CD4-positive, alpha-beta memory T cell (primary cell): ENCODE results near the gene ABHD12B. TPM values are rescaled to one million over a fixed set of nuclear protein-coding genes. Genes with fewer than 3 reads are reported as not detected.

Experiments
- CTCF ChIA-PET: fragments of 350-600 bp; sonication (Branson Sonifier 250); formaldehyde crosslinking; loops from one replicate; lab custom pipeline; 2021; ENCODE audit warnings: inconsistent platforms; ENCODE audit not compliant: partially characterized antibody; lab: Charles Lee
- POLR2A ChIA-PET: fragments of 350-600 bp; sonication (Branson Sonifier 250); formaldehyde crosslinking; loops from one replicate; lab custom pipeline; 2021; ENCODE audit not compliant: partially characterized antibody; lab: Charles Lee
- DNase-seq, 5 donors: peaks; one replicate each; pipeline versions ENCODE4 v3.0.0 to v3.0.0-alpha.2; 2020 to 2022; ENCODE audit warnings: mixed read lengths in 1 of 5
- H3K27ac ChIP-seq: one replicate; pipeline ENCODE4 v1.7.0; 2013; ENCODE audit warnings: low read depth, low read length
- H3K27me3 ChIP-seq: 2 replicates; pipeline ENCODE4 v1.7.0; 2013; ENCODE audit warnings: mild to moderate bottlenecking, low read length, moderate library complexity; ENCODE audit not compliant: insufficient read depth
- H3K36me3 ChIP-seq: 2 replicates; pipeline ENCODE4 v1.7.0; 2013; ENCODE audit warnings: mild to moderate bottlenecking, low read length, moderate library complexity; ENCODE audit not compliant: insufficient read depth
- H3K4me1 ChIP-seq: 2 replicates; pipeline ENCODE4 v1.7.0; 2013; ENCODE audit warnings: mild to moderate bottlenecking, low read length, moderate library complexity; ENCODE audit not compliant: insufficient read depth
- H3K4me3 ChIP-seq, 2 donors: one replicate each; pipeline ENCODE4 v1.7.0; 2013; ENCODE audit warnings: low read length in 2 of 2, mild to moderate bottlenecking in 1 of 2
- H3K9me3 ChIP-seq, 2 donors: one replicate each; pipeline ENCODE4 v1.7.0; 2013; ENCODE audit warnings: low read length in 2 of 2, control low read depth in 1 of 2; ENCODE audit not compliant: control insufficient read depth in 1 of 2
- H3K27ac Mint-ChIP-seq, 7 donors: one replicate each; pipeline ENCODE4 v1.8.0; 2020 to 2021; ENCODE audit warnings: mixed read lengths in 7 of 7, mild to moderate bottlenecking in 6 of 7, inconsistent platforms in 3 of 7, moderate library complexity in 3 of 7
- H3K27me3 Mint-ChIP-seq, 2 donors: one replicate each; pipeline ENCODE4 v1.8.0; 2020 to 2021; ENCODE audit warnings: mixed read lengths in 2 of 2
- H3K36me3 Mint-ChIP-seq, 2 donors: one replicate each; pipeline ENCODE4 v1.8.0; 2020 to 2021; ENCODE audit warnings: mixed read lengths in 2 of 2, inconsistent platforms in 1 of 2, mild to moderate bottlenecking in 1 of 2
- H3K4me1 Mint-ChIP-seq, 4 donors: one replicate each; pipeline ENCODE4 v1.8.0; 2020 to 2021; ENCODE audit warnings: mixed read lengths in 4 of 4, mild to moderate bottlenecking in 1 of 4
- H3K4me3 Mint-ChIP-seq, 8 donors: one replicate each; pipeline ENCODE4 v1.8.0; 2020 to 2021; ENCODE audit warnings: mixed read lengths in 8 of 8, mild to moderate bottlenecking in 7 of 8, moderate library complexity in 6 of 8, inconsistent platforms in 3 of 8
- H3K9me3 Mint-ChIP-seq, 8 donors: one replicate each; pipeline ENCODE4 v1.8.0; 2020 to 2021; ENCODE audit warnings: mixed read lengths in 8 of 8, mild to moderate bottlenecking in 5 of 8, inconsistent platforms in 3 of 8, moderate library complexity in 1 of 8
- intact Hi-C: fragments of 100-400 bp; cut with micrococcal nuclease; formaldehyde crosslinking; loops from one replicate; pipeline ENCODE4 v1.15.1; 2023
- polyA plus RNA-seq, 2 donors: library from polyadenylated mRNA; unstranded; fragments of 300-500 nt; fragmentation: Illumina TruSeq; gene quantifications; one replicate each; pipeline ENCODE4 v1.2.3, GENCODE V29; 2021
- total RNA-seq, 2 experiments: library from RNA; stranded (reverse); gene quantifications; one replicate each; pipeline ENCODE4 v1.2.3, GENCODE V29; 2021

Gene ABHD12B
- total and polyA plus RNA-seq, 4 experiments from 2014 or later = not detected

DNA sequence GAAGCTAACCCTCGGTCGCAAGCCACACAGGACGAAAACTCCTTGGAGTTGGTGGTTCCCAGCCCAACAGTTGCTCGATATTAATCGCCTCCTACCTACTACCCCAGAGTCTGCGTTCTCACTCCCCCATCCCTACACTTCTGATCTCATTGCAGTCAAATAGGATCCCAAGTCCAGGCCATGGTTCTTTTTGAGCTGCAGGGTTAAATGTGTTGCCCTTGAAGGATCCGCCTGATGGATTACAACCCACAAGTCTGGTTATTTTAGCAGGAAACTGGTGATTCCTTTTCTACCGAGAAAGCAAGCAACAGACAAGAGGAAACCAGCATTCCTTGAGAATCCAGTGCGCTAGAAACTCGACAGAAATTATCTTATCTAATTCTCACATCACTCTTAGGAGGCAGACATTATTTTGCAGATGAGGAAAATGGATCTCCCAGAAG, 40.1 kb upstream of the ABHD12B start:
- Mint-ChIP-seq H3K36me3 (peaks cover 0 to 12% of the 10 kb centered on the region in 2 donors), H3K9me3 (peaks cover 0 to 3% (median 0%) of the 10 kb centered on the region in 8 donors), H3K4me3 (peak overlapping the region; percentile 94 to 99 (median 96)), H3K27ac (peak overlapping the region; percentile 92 to 97 (median 96)), H3K27me3 (no peaks in the 10 kb centered on the region), H3K4me1 (peaks cover 41 to 67% (median 47%) of the 10 kb centered on the region in 4 donors)
- H3K27ac ChIP-seq = peak overlapping the region; percentile 62
- DNase-seq = no peak
- no peaks in the 10 kb centered on the region for H3K9me3 ChIP-seq
- H3K27me3 ChIP-seq = no peaks in the 10 kb centered on the region
- intact Hi-C loops = loop anchor here (1.0 to 5.0 kb wide), 5 partner anchors 29 to 821 kb away; partner anchors contain the start of genes FRMD6 and SAV1
- ChIA-PET POLR2A (interaction anchor here (0.6 to 4.4 kb wide), 13 partner anchors 8 to 299 kb away, joined by 3 to 53 read pairs (median 4); partner anchors contain the start of gene MAP4K5), CTCF (interaction anchor here (1.0 to 3.0 kb wide), 4 partner anchors 10 to 55 kb away, joined by 3 to 16 read pairs (median 10); no protein-coding TSS in a partner anchor)
- H3K4me1 ChIP-seq = peaks cover 50% of the 10 kb centered on the region
- peak overlapping the region; percentile 63 to 81 for H3K4me3 ChIP-seq
- no peaks in the 10 kb centered on the region for H3K36me3 ChIP-seq

DNA sequence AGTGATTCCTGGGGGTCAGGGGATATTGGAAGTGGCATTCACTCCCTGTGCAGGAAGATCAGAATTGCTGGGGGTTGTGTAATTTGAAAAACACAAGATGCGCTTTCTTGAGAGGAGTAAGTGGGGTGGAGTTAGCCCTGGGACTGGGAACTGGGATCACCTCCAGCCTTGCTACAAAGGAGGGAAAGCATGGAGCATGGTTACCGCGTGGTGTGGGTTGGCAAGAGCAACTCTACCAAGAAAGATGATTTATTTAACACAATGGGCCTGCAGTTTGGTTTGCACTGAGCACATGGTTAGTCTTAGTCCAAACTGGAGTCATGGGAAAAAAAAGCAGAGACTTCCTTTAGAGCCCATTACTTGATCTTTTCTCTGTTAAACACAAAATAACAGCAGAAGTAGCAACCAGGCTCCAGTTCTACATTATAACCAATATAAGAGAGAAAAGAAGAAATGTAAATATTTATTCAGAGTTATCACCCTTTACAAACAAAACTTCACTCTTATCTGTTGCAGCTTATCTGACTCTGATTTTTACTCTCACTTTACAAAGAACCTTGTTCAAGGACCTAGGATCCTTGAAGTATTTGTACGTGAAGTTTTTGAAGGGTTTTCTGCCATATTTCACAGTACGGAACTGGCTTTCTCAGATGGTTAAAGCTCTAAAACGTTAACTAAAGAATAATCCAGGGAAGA, 38.8 kb upstream of the ABHD12B start:
- H3K27ac ChIP-seq = no peak overlapping the region
- no peaks in the 10 kb centered on the region for H3K36me3 ChIP-seq
- H3K27me3 Mint-ChIP-seq = no peaks in the 10 kb centered on the region
- no peaks in the 10 kb centered on the region for H3K27me3 ChIP-seq
- DNase-seq = no peak
- peaks cover 34 to 57% (median 39%) of the 10 kb centered on the region in 4 donors for H3K4me1 Mint-ChIP-seq
- peak overlapping the region in 4 of 8 donors; percentile 8 to 60 (median 30) for H3K4me3 Mint-ChIP-seq
- H3K36me3 Mint-ChIP-seq = peaks cover 0 to 12% of the 10 kb centered on the region in 2 donors
- H3K9me3 ChIP-seq = no peaks in the 10 kb centered on the region
- peaks cover 39% of the 10 kb centered on the region for H3K4me1 ChIP-seq
- POLR2A ChIA-PET = interaction anchor here (1.1 kb wide), 1 partner anchor 10 kb away, joined by 4 read pairs; no protein-coding TSS in a partner anchor
- no peak overlapping the region for H3K4me3 ChIP-seq
- intact Hi-C loops = loop anchor here (5.0 kb wide), 2 partner anchors 166 to 819 kb away; partner anchors contain the start of genes FRMD6 and SAV1
- peak overlapping the region in 3 of 7 donors; percentile 43 to 60 (median 51) for H3K27ac Mint-ChIP-seq
- CTCF ChIA-PET = interaction anchor here (1.1 kb wide), 1 partner anchor 27 kb away, joined by 3 read pairs; no protein-coding TSS in a partner anchor
- H3K9me3 Mint-ChIP-seq = peaks cover 0 to 3% (median 0%) of the 10 kb centered on the region in 8 donors

GRCh38 chr14:50834802-50835276, 37.0 kb upstream of the ABHD12B start:
- Mint-ChIP-seq H3K4me3 (peak overlapping the region in 2 of 8 donors; percentile 8 to 31), H3K27me3 (no peaks in the 10 kb centered on the region), H3K9me3 (peaks cover 0 to 3% (median 0%) of the 10 kb centered on the region in 8 donors), H3K36me3 (peaks cover 0 to 10% of the 10 kb centered on the region in 2 donors), H3K4me1 (peaks cover 21 to 40% (median 27%) of the 10 kb centered on the region in 4 donors), H3K27ac (peak overlapping the region in 5 of 7 donors; percentile 20 to 76 (median 68))
- ChIA-PET POLR2A (interaction anchor here (1.0 kb wide), 1 partner anchor 43 kb away, joined by 4 read pairs; no protein-coding TSS in a partner anchor), CTCF (interaction anchor here (1.1 kb wide), 1 partner anchor 25 kb away, joined by 5 read pairs; no protein-coding TSS in a partner anchor)
- Histone ChIP-seq H3K27ac (no peak overlapping the region), H3K4me3 (no peak overlapping the region), H3K36me3 (no peaks in the 10 kb centered on the region), H3K27me3 (no peaks in the 10 kb centered on the region), H3K9me3 (no peaks in the 10 kb centered on the region), H3K4me1 (peaks cover 22% of the 10 kb centered on the region)
- intact Hi-C loops = loop anchor here (5.0 kb wide), 2 partner anchors 168 to 817 kb away; partner anchors contain the start of genes FRMD6 and SAV1
- no peak for DNase-seq

- H3K4me1 Mint-ChIP-seq = peaks cover 20 to 37% (median 25%) of the 10 kb centered on the region in 4 donors
These were observed 36.6 kb upstream of the ABHD12B start for GRCh38 chr14:50835280-50835679.

DNA sequence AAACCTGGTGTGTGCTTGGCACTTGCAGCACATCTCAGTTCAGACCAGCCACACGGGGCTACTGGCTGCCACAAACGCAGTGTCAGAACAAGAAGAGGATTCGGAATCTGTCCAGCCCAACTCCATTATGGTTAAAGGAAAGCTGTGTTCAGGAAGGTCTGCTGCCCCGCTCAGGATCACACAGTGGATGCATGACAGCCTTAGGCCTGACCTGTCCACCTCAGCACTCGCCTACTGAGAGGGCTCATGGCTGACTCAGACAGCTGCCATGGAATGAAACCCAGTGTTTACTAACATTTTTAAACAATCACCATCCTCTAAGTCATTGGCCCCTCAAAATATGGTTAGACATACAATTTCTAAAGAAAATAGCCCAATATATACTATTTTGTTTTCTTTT, 35.3 kb upstream of the ABHD12B start:
- ChIA-PET POLR2A (no interaction called here), CTCF (interaction anchor here (4.3 kb wide), 1 partner anchor 24 kb away, joined by 25 read pairs; no protein-coding TSS in a partner anchor)
- Histone ChIP-seq H3K27ac (no peak overlapping the region), H3K27me3 (no peaks in the 10 kb centered on the region), H3K9me3 (no peaks in the 10 kb centered on the region), H3K36me3 (no peaks in the 10 kb centered on the region), H3K4me1 (peaks cover 20% of the 10 kb centered on the region), H3K4me3 (no peak overlapping the region)
- Mint-ChIP-seq H3K9me3 (peaks cover 0 to 3% (median 0%) of the 10 kb centered on the region in 8 donors), H3K36me3 (peaks cover 0 to 5% of the 10 kb centered on the region in 2 donors), H3K4me3 (no peak overlapping the region), H3K27ac (no peak overlapping the region), H3K4me1 (peaks cover 20 to 36% (median 23%) of the 10 kb centered on the region in 4 donors), H3K27me3 (no peaks in the 10 kb centered on the region)
- intact Hi-C loops = no loop called here
- DNase-seq = no peak

More at GRCh38 chr14:50835280-50835679, 36.6 kb upstream of the ABHD12B start:
- H3K36me3 ChIP-seq = no peaks in the 10 kb centered on the region
- CTCF ChIA-PET = interaction anchor here (1.1 kb wide), 1 partner anchor 25 kb away, joined by 5 read pairs; no protein-coding TSS in a partner anchor
- no peak overlapping the region for H3K4me3 ChIP-seq
- no peaks in the 10 kb centered on the region for H3K27me3 ChIP-seq
- peaks cover 21% of the 10 kb centered on the region for H3K4me1 ChIP-seq
- no peak overlapping the region for H3K27ac ChIP-seq
- peak; percentile 32 to 45 (median 39) for DNase-seq
- H3K27me3 Mint-ChIP-seq = no peaks in the 10 kb centered on the region
- H3K9me3 ChIP-seq = no peaks in the 10 kb centered on the region
- peak overlapping the region in 6 of 7 donors; percentile 20 to 76 (median 60) for H3K27ac Mint-ChIP-seq
- POLR2A ChIA-PET = interaction anchor here (0.9 to 1.0 kb wide), 2 partner anchors 25 to 43 kb away, joined by 4 to 5 read pairs; no protein-coding TSS in a partner anchor
- intact Hi-C loops = no loop called here
- peaks cover 0 to 3% (median 0%) of the 10 kb centered on the region in 8 donors for H3K9me3 Mint-ChIP-seq
- H3K4me3 Mint-ChIP-seq = peak overlapping the region in 7 of 8 donors; percentile 8 to 43 (median 31)
- H3K36me3 Mint-ChIP-seq = peaks cover 0 to 8% of the 10 kb centered on the region in 2 donors

GRCh38 chr14:50837271-50837670, 34.6 kb upstream of the ABHD12B start:
- Mint-ChIP-seq H3K27ac (no peak overlapping the region), H3K36me3 (no peaks in the 10 kb centered on the region), H3K4me1 (peaks cover 14 to 29% (median 17%) of the 10 kb centered on the region in 4 donors), H3K27me3 (no peaks in the 10 kb centered on the region), H3K9me3 (peaks cover 0 to 2% (median 0%) of the 10 kb centered on the region in 8 donors), H3K4me3 (no peak overlapping the region)
- no peaks in the 10 kb centered on the region for H3K36me3 ChIP-seq
- peaks cover 14% of the 10 kb centered on the region for H3K4me1 ChIP-seq
- no peaks in the 10 kb centered on the region for H3K27me3 ChIP-seq
- no peak overlapping the region for H3K27ac ChIP-seq
- no peak overlapping the region for H3K4me3 ChIP-seq
- intact Hi-C loops = no loop called here
- POLR2A ChIA-PET = no interaction called here
- CTCF ChIA-PET = interaction anchor here (4.3 kb wide), 1 partner anchor 23 kb away, joined by 25 read pairs; no protein-coding TSS in a partner anchor
- H3K9me3 ChIP-seq = no peaks in the 10 kb centered on the region
- no peak for DNase-seq
